ENCODE results near the gene RSBN1L.
"Not testable (repeated sequence)": the region's sequence is repeated elsewhere in the genome, so short reads cannot be mapped to it uniquely, and the experiment has no call there.

The RSBN1L gene

DNA sequence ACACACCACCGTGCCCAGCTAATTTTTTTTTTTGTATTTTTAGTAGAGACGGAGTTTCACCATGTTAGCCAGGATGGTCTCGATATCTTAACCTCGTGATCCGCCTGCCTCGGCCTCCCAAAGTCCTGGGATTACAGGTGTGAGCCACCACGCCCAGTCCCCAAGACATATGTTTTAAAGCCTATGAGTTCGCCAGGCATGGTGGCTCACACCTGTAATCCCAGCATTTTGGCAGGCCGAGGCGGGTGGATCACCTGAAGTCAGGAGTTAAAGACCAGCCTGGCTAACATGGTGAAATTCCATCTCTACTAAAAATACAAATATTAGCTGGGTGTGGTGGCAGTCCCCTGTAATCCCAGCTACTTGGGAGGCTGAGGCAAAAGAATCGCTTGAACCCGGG lies 43.4 kb upstream of the RSBN1L start:
- not testable (repeated sequence) for H3K4me1 ChIP-seq (ENCODE audit: control insufficient read depth in 2 of 2, insufficient read depth in 1 of 2, low read depth in 1 of 2, low read length in 2 of 2); H3K23ac ChIP-seq (ENCODE audit: low read depth, low read length, poor library complexity); H2BK5ac ChIP-seq (ENCODE audit: low read length); H3K18ac ChIP-seq (ENCODE audit: low read length); H2AK5ac ChIP-seq (ENCODE audit: low read depth, low read length); H2BK120ac ChIP-seq (ENCODE audit: low read depth, low read length); H3K14ac ChIP-seq (ENCODE audit: low read length); H3K4me2 ChIP-seq (ENCODE audit: insufficient read depth, low read length, poor library complexity, severe bottlenecking); H3K4ac ChIP-seq (ENCODE audit: low read length); H3K4me3 ChIP-seq (ENCODE audit: low read length in 2 of 2); H3K9me3 ChIP-seq (replicated peaks in 1 of 2; ENCODE audit: control insufficient read depth in 2 of 2, insufficient read depth in 1 of 2, low read depth in 1 of 2, low read length in 2 of 2); H4K8ac ChIP-seq (ENCODE audit: low read depth, low read length); DNase-seq (ENCODE audit: low spot score); H3K27ac ChIP-seq (replicated peaks; ENCODE audit: low read length); H3K27me3 ChIP-seq (ENCODE audit: control insufficient read depth in 3 of 3, insufficient read depth in 3 of 3, low read depth in 1 of 3, low read length in 3 of 3); H2BK15ac ChIP-seq (ENCODE audit: low read length); H2AFZ ChIP-seq (ENCODE audit: low read length); H4K91ac ChIP-seq (ENCODE audit: low read depth, low read length, poor library complexity); H2BK12ac ChIP-seq (ENCODE audit: low read length); H3K9ac ChIP-seq (ENCODE audit: low read depth, low read length, poor library complexity); H3K79me1 ChIP-seq (ENCODE audit: low read depth, low read length)
- WGBS, 2 donors (ENCODE audit: extremely low coverage in 2 of 2, insufficient read length in 2 of 2, insufficient replicate concordance in 1 of 2), result no CpG with 5 or more reads among the region's 12 CpGs
- H3K36me3 ChIP-seq (replicated peaks in 1 of 2; ENCODE audit: control insufficient read depth in 2 of 2, insufficient read depth in 2 of 2, low read length in 2 of 2), result peaks cover 4 to 63% of the 10 kb centered on the region in 2 donors

DNA sequence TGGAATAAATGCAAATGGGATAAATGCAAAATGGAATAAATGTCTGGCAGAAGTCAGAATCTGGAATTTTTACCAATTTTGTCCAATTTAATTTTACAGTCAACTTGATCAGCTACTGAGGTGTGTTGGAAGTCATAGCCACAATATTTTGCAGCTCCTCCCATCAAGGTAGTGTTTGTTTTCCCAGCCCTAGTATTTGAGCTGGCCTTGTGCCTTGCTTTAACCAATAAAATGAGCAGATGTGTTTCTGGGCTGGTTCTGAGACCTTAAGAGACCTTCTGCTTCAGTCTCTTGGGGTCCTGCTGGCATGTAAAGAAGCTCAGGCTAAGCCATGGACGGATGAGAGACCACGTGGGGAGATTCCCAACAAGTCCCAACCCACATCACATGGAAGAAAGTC lies 42.7 kb upstream of the RSBN1L start:
- Histone ChIP-seq H4K8ac (ENCODE audit: low read depth, low read length) (no peak overlapping the region), H4K91ac (ENCODE audit: low read depth, low read length, poor library complexity) (no peak overlapping the region), H2BK15ac (ENCODE audit: low read length) (no peak overlapping the region), H2AFZ (ENCODE audit: low read length) (no peak overlapping the region), H3K36me3 (replicated peaks in 1 of 2; ENCODE audit: control insufficient read depth in 2 of 2, insufficient read depth in 2 of 2, low read length in 2 of 2) (peaks cover 4 to 67% of the 10 kb centered on the region in 2 donors), H2AK5ac (ENCODE audit: low read depth, low read length) (no peak overlapping the region), H3K9me3 (replicated peaks in 1 of 2; ENCODE audit: control insufficient read depth in 2 of 2, insufficient read depth in 1 of 2, low read depth in 1 of 2, low read length in 2 of 2) (no peaks in the 10 kb centered on the region), H3K4me3 (ENCODE audit: low read length in 2 of 2) (no peak overlapping the region), H2BK120ac (ENCODE audit: low read depth, low read length) (no peak overlapping the region), H2BK12ac (ENCODE audit: low read length) (no peak overlapping the region), H3K27me3 (ENCODE audit: control insufficient read depth in 3 of 3, insufficient read depth in 3 of 3, low read depth in 1 of 3, low read length in 3 of 3) (no peaks in the 10 kb centered on the region), H3K4me2 (ENCODE audit: insufficient read depth, low read length, poor library complexity, severe bottlenecking) (no peak overlapping the region), H3K9ac (ENCODE audit: low read depth, low read length, poor library complexity) (no peak overlapping the region), H3K4ac (ENCODE audit: low read length) (no peak overlapping the region), H3K4me1 (ENCODE audit: control insufficient read depth in 2 of 2, insufficient read depth in 1 of 2, low read depth in 1 of 2, low read length in 2 of 2) (no peaks in the 10 kb centered on the region), H2BK5ac (ENCODE audit: low read length) (no peak overlapping the region), H3K23ac (ENCODE audit: low read depth, low read length, poor library complexity) (no peak overlapping the region), H3K18ac (ENCODE audit: low read length) (no peak overlapping the region), H3K27ac (replicated peaks; ENCODE audit: low read length) (no peak overlapping the region), H3K14ac (ENCODE audit: low read length) (no peak overlapping the region), H3K79me1 (ENCODE audit: low read depth, low read length) (no peaks in the 10 kb centered on the region)
- DNase-seq (ENCODE audit: low spot score), result no peak
- WGBS, 2 donors (ENCODE audit: extremely low coverage in 2 of 2, insufficient read length in 2 of 2, insufficient replicate concordance in 1 of 2), result no CpG with 5 or more reads among the region's 2 CpGs

DNA sequence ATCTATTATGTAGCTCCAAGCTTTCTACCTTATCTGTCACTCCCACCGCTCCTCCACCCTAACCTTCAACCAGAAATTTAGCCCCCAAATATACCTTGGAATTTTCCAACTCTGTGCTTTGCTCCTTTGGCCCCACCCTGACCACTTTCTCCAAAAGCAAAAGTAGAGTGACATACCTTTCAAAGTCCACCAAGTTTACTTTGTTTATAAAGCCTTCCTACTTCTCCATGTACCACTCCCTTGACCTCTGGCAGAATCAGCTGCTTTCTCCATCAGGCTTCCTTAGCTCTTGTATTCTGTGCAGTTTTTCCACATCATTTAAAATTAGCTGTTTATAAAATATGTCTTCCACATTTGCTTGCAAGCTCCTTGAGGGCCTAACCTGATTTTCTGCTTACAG lies 40.9 kb upstream of the RSBN1L start:
- Histone ChIP-seq H3K27ac (replicated peaks; ENCODE audit: low read length) (no peak overlapping the region), H3K23ac (ENCODE audit: low read depth, low read length, poor library complexity) (no peak overlapping the region), H2AK5ac (ENCODE audit: low read depth, low read length) (no peak overlapping the region), H3K4me2 (ENCODE audit: insufficient read depth, low read length, poor library complexity, severe bottlenecking) (no peak overlapping the region), H4K8ac (ENCODE audit: low read depth, low read length) (no peak overlapping the region), H2BK12ac (ENCODE audit: low read length) (no peak overlapping the region), H2AFZ (ENCODE audit: low read length) (no peak overlapping the region), H3K9me3 (replicated peaks in 1 of 2; ENCODE audit: control insufficient read depth in 2 of 2, insufficient read depth in 1 of 2, low read depth in 1 of 2, low read length in 2 of 2) (no peaks in the 10 kb centered on the region), H2BK120ac (ENCODE audit: low read depth, low read length) (no peak overlapping the region), H4K91ac (ENCODE audit: low read depth, low read length, poor library complexity) (no peak overlapping the region), H3K14ac (ENCODE audit: low read length) (no peak overlapping the region), H3K18ac (ENCODE audit: low read length) (no peak overlapping the region), H3K36me3 (replicated peaks in 1 of 2; ENCODE audit: control insufficient read depth in 2 of 2, insufficient read depth in 2 of 2, low read length in 2 of 2) (peaks cover 4 to 67% of the 10 kb centered on the region in 2 donors), H3K27me3 (ENCODE audit: control insufficient read depth in 3 of 3, insufficient read depth in 3 of 3, low read depth in 1 of 3, low read length in 3 of 3) (no peaks in the 10 kb centered on the region), H3K4me3 (ENCODE audit: low read length in 2 of 2) (no peak overlapping the region), H2BK5ac (ENCODE audit: low read length) (no peak overlapping the region), H2BK15ac (ENCODE audit: low read length) (no peak overlapping the region), H3K9ac (ENCODE audit: low read depth, low read length, poor library complexity) (no peak overlapping the region), H3K4me1 (ENCODE audit: control insufficient read depth in 2 of 2, insufficient read depth in 1 of 2, low read depth in 1 of 2, low read length in 2 of 2) (no peaks in the 10 kb centered on the region), H3K4ac (ENCODE audit: low read length) (no peak overlapping the region), H3K79me1 (ENCODE audit: low read depth, low read length) (no peaks in the 10 kb centered on the region)
- WGBS, 2 donors (ENCODE audit: extremely low coverage in 2 of 2, insufficient read length in 2 of 2, insufficient replicate concordance in 1 of 2), result no CpG with 5 or more reads among the region's 1 CpG
- DNase-seq (ENCODE audit: low spot score), result no peak

DNA sequence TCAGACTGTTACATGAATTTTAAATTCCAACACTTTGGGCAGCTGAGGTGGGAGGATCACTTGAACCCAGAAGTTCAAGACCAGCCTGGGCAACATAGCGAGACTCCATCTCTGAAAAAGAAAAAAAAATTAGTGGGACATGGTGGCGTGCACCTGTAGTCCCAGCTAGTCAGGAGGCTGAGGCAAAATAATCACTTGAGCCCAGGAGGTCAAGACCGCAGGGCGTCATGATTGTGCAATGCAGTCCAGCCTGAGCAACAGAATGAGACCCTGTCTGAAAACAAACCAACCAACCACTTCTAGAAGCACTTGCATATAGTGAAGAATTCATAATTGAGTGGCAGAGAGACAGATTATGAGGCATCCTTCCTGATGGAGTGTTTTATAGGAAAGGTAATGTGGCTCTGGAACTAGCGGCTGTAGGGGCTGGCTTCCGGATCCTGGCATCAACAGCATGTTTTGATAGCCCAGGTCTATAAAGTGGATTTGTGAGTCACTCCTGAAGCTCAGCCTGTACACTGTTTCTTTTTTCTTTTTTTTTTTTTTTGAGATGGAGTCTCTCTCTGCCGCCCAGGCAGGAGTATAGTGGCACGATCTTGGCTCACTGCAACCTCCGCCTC lies 40.3 kb upstream of the RSBN1L start:
- Histone ChIP-seq H3K9me3 (replicated peaks in 1 of 2; ENCODE audit: control insufficient read depth in 2 of 2, insufficient read depth in 1 of 2, low read depth in 1 of 2, low read length in 2 of 2) (no peaks in the 10 kb centered on the region), H4K91ac (ENCODE audit: low read depth, low read length, poor library complexity) (no peak overlapping the region), H3K4me1 (ENCODE audit: control insufficient read depth in 2 of 2, insufficient read depth in 1 of 2, low read depth in 1 of 2, low read length in 2 of 2) (no peaks in the 10 kb centered on the region), H2BK12ac (ENCODE audit: low read length) (no peak overlapping the region), H2AK5ac (ENCODE audit: low read depth, low read length) (no peak overlapping the region), H3K27me3 (ENCODE audit: control insufficient read depth in 3 of 3, insufficient read depth in 3 of 3, low read depth in 1 of 3, low read length in 3 of 3) (no peaks in the 10 kb centered on the region), H2AFZ (ENCODE audit: low read length) (no peak overlapping the region), H2BK120ac (ENCODE audit: low read depth, low read length) (no peak overlapping the region), H3K18ac (ENCODE audit: low read length) (no peak overlapping the region), H3K27ac (replicated peaks; ENCODE audit: low read length) (no peak overlapping the region), H3K23ac (ENCODE audit: low read depth, low read length, poor library complexity) (no peak overlapping the region), H2BK5ac (ENCODE audit: low read length) (no peak overlapping the region), H3K9ac (ENCODE audit: low read depth, low read length, poor library complexity) (no peak overlapping the region), H3K4me3 (ENCODE audit: low read length in 2 of 2) (no peak overlapping the region), H3K4me2 (ENCODE audit: insufficient read depth, low read length, poor library complexity, severe bottlenecking) (no peak overlapping the region), H4K8ac (ENCODE audit: low read depth, low read length) (no peak overlapping the region), H3K79me1 (ENCODE audit: low read depth, low read length) (no peaks in the 10 kb centered on the region), H2BK15ac (ENCODE audit: low read length) (no peak overlapping the region), H3K14ac (ENCODE audit: low read length) (no peak overlapping the region), H3K36me3 (replicated peaks in 1 of 2; ENCODE audit: control insufficient read depth in 2 of 2, insufficient read depth in 2 of 2, low read length in 2 of 2) (peaks cover 4 to 72% of the 10 kb centered on the region in 2 donors), H3K4ac (ENCODE audit: low read length) (no peak overlapping the region)
- WGBS, 2 donors (ENCODE audit: extremely low coverage in 2 of 2, insufficient read length in 2 of 2, insufficient replicate concordance in 1 of 2), result no CpG with 5 or more reads among the region's 9 CpGs
- DNase-seq (ENCODE audit: low spot score), result no peak

All from neuronal stem cell (in vitro differentiated cells).